HepG2 (cell line): ENCODE results near the gene SKIDA1. TPM values are rescaled to one million over a fixed set of nuclear protein-coding genes. Genes with fewer than 3 reads are reported as not detected.

Source experiments
- BORCS8-MEF2B ChIP-seq: sonication (generic); formaldehyde crosslinking; IDR thresholded peaks from 2 replicates; pipeline ENCODE4 v1.8.0; 2022; ENCODE audit warnings: mild to moderate bottlenecking, missing genetic modification reagents
- CSRNP1 ChIP-seq: sonication (generic); formaldehyde crosslinking; IDR thresholded peaks from 2 replicates; pipeline ENCODE4 v1.8.1; 2023; ENCODE audit warnings: mild to moderate bottlenecking, missing genetic modification reagents
- ZBTB40 ChIP-seq, 2 experiments: fragments of 450-650 bp in 1 of 2; sonication (generic) in 1 of 2; formaldehyde crosslinking in 1 of 2; IDR thresholded peaks; 2 replicates each; pipeline versions ENCODE4 v1.6.1 to v1.8.0; 2016 to 2022; ENCODE audit warnings: antibody characterized with exemption in 1 of 2, mild to moderate bottlenecking in 1 of 2, missing genetic modification reagents in 1 of 2
- ZBTB7B ChIP-seq: sonication (generic); formaldehyde crosslinking; IDR thresholded peaks from 2 replicates; pipeline ENCODE4 v1.4.0; 2020; ENCODE audit warnings: missing genetic modification reagents
- ZNF781 ChIP-seq: sonication (generic); formaldehyde crosslinking; IDR thresholded peaks from 2 replicates; pipeline ENCODE4 v1.5.1; 2020; ENCODE audit warnings: borderline replicate concordance, mild to moderate bottlenecking, missing genetic modification reagents; ENCODE audit errors: not compliant biosample characterization
- ZNF841 ChIP-seq: sonication (generic); formaldehyde crosslinking; IDR thresholded peaks from 2 replicates; pipeline ENCODE4 v1.8.1; 2023; ENCODE audit warnings: missing genetic modification reagents, borderline replicate concordance
- polyA plus RNA-seq, 8 experiments: library from polyadenylated mRNA; depleted of rRNA in 3 of 8; stranded (reverse) in 7 of 8; unstranded in 1 of 8; fragments of >200 nt; fragmentation: Illumina TruSeq in 4 of 8; extraction: Trizol in 4 of 8; gene quantifications; 2 replicates each; pipeline versions ENCODE4 v1.2.1 to v1.2.3, GENCODE V29; 2011 to 2016; ENCODE audit warnings: low read depth in 4 of 8, missing spikeins in 1 of 8, mixed read lengths in 1 of 8; ENCODE audit not compliant: insufficient read depth in 1 of 8
- total RNA-seq, 5 experiments: library from RNA; depleted of rRNA; stranded (reverse); fragments of >200 nt; fragmentation: Illumina TruSeq; extraction: Trizol; gene quantifications; 2 replicates each; pipeline ENCODE4 v1.2.3, GENCODE V29; 2016; ENCODE audit warnings: low read depth in 1 of 5
- TF ChIP-seq, protein P1 (sequence below): sonication (generic); formaldehyde crosslinking; IDR thresholded peaks from 2 replicates; pipeline ENCODE4 v1.4.0; 2020; ENCODE audit warnings: mild to moderate bottlenecking, missing genetic modification reagents

The SKIDA1 gene
- total and polyA plus RNA-seq, 2 of the 13 experiments (the other 11 are each of a cell fraction or from before 2014, with no cell fraction given) = 0.73 to 1.5 TPM

GRCh38 chr10:21533467-21534279 is 8.2 kb upstream of the SKIDA1 start, which contains the start of gene MLLT10 (continued):
- no peak for TF ChIP-seq ZBTB40 (IDR thresholded peaks at IDR 0.05)
- peak; percentile 47; the same call in 1 of the 2 replicates for TF ChIP-seq ZBTB40 (CRISPR knock-in tag; IDR thresholded peaks at IDR 0.05)
- TF ChIP-seq, protein P1, sequence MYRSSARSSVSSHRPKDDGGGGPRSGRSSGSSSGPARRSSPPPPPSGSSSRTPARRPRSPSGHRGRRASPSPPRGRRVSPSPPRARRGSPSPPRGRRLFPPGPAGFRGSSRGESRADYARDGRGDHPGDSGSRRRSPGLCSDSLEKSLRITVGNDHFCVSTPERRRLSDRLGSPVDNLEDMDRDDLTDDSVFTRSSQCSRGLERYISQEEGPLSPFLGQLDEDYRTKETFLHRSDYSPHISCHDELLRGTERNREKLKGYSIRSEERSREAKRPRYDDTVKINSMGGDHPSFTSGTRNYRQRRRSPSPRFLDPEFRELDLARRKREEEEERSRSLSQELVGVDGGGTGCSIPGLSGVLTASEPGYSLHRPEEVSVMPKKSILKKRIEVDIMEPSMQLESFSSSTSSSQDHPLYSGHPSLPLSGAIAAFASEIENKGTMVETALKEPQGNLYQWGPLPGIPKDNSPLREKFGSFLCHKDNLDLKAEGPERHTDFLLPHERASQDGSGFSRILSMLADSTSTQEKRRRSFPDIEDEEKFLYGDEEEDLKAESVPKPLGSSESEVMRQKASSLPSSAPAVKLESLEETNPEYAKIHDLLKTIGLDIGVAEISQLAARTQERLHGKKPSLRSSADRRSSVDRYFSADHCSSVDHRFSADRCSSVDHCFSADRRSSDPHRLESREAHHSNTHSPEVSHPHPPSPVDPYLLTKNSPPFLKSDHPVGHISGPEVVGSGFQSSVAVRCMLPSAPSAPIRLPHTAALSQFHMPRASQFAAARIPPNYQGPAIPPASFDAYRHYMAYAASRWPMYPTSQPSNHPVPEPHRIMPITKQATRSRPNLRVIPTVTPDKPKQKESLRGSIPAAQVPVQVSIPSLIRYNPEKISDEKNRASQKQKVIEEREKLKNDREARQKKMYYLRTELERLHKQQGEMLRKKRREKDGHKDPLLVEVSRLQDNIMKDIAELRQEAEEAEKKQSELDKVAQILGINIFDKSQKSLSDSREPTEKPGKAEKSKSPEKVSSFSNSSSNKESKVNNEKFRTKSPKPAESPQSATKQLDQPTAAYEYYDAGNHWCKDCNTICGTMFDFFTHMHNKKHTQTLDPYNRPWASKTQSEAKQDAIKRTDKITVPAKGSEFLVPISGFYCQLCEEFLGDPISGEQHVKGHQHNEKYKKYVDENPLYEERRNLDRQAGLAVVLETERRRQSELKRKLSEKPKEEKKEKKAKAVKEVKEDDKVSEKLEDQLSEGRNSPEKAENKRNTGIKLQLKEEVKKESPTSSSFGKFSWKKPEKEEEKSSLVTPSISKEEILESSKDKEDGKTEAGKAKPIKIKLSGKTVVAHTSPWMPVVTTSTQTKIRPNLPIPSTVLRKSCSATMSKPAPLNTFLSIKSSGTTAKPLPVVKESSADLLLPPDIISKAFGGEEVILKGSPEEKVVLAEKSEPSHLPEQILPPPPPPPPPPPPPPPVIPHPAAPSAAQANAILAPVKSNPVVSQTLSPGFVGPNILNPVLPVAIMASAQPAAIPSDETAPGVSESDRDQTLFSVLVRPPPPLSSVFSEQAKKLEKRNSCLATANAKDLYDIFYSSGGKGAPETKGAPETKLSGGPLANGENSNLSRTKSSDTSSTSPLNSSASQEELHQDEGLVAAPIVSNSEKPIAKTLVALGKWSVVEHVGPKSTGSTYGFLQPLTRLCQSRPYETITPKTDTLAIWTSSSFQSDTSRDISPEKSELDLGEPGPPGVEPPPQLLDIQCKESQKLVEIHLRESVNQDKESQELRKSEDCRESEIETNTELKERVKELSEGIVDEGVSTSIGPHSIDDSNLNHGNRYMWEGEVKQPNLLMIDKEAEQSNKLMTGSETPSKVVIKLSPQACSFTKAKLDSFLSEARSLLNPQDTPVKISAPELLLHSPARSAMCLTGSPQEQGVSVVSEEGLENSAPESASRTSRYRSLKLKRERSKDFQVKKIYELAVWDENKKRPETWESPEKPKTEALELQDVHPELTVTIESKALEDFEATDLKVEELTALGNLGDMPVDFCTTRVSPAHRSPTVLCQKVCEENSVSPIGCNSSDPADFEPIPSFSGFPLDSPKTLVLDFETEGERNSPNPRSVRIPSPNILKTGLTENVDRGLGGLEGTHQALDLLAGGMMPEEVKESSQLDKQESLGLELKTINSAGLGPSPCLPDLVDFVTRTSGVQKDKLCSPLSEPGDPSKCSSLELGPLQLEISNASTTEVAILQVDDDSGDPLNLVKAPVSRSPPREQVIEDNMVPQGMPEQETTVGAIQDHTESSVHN (CRISPR knock-in tag) = peak; percentile 69; the same call in 1 of the 2 replicates
- peak; percentile 51; the same call in 1 of the 2 replicates for TF ChIP-seq CSRNP1 (CRISPR knock-in tag)
- TF ChIP-seq ZNF781 (CRISPR knock-in tag) = peak; percentile 67
- TF ChIP-seq ZNF841 (CRISPR knock-in tag) = no peak
- peak; percentile 81 for TF ChIP-seq BORCS8-MEF2B (CRISPR knock-in tag)
- TF ChIP-seq ZBTB7B (CRISPR knock-in tag) = peak; percentile 67
